ENCODE measurements around the gene MSANTD1.

GRCh38 chr4:3302173-3302785 is 53.3 kb downstream of the MSANTD1 start:
- TF ChIP-seq MAFK (IDR thresholded peaks at IDR 0.05; ENCODE audit: low read depth, low read length): no peak
- no peak for TF ChIP-seq CBX8 (IDR thresholded peaks at IDR 0.05; ENCODE audit: borderline replicate concordance, low read depth, low read length)
- TF ChIP-seq GABPA (IDR thresholded peaks at IDR 0.05; ENCODE audit: borderline replicate concordance, insufficient read depth, low read length): no peak
- TF ChIP-seq POLR2A (IDR thresholded peaks at IDR 0.05; ENCODE audit: control extremely low read depth in 1 of 2, low read depth in 2 of 2, low read length in 2 of 2): no peak
- no peak for TF ChIP-seq EZH2 (IDR thresholded peaks at IDR 0.05; ENCODE audit: low read depth, low read length, severe bottlenecking)
- no peak for TF ChIP-seq CTCF (IDR thresholded peaks at IDR 0.05; ENCODE audit: control extremely low read depth in 1 of 3, insufficient read depth in 1 of 3, low read depth in 1 of 3, low read length in 3 of 3)
- TF ChIP-seq SP4 (IDR thresholded peaks at IDR 0.05; ENCODE audit: low read length): no peak
- no peak for TF ChIP-seq BRCA1 (IDR thresholded peaks at IDR 0.05; ENCODE audit: low read depth, low read length)
- TF ChIP-seq FOSL1 (IDR thresholded peaks at IDR 0.05; ENCODE audit: insufficient read depth, low read depth, low read length): no peak
- TF ChIP-seq SIN3A (conservative IDR thresholded peaks at IDR 0.05 in 1 of 2, IDR thresholded peaks at IDR 0.05 in 1 of 2; ENCODE audit: low read depth in 1 of 2, low read length in 2 of 2): no peak
- no peak for TF ChIP-seq SRF (IDR thresholded peaks at IDR 0.05; ENCODE audit: low read depth, low read length)
- TF ChIP-seq CHD1 (IDR thresholded peaks at IDR 0.05; ENCODE audit: low read depth, low read length): no peak
- TF ChIP-seq SIRT6 (IDR thresholded peaks at IDR 0.05; ENCODE audit: low read length): no peak

Measured in H1 (cell line).